Trophoblast cell (in vitro differentiated cells and primary cell): ENCODE measurements around the gene RTKN.
A peak's percentile ranks its signal among the peaks of the same experiment; 100 is the strongest.

ENCODE experiments used
- DNase-seq, 2 donors: peaks; one replicate each; pipeline ENCODE4 v3.0.0-alpha.2; 2016
- H2AFZ ChIP-seq: 2 replicates; pipeline ENCODE4 v1.6.1; 2013; ENCODE audit warnings: low read length, moderate library complexity, mild to moderate bottlenecking; ENCODE audit not compliant: insufficient read depth, poor library complexity
- H2AK5ac ChIP-seq: 2 replicates; pipeline ENCODE4 v1.6.1; 2013; ENCODE audit warnings: mild to moderate bottlenecking, low read length
- H2BK120ac ChIP-seq: 2 replicates; pipeline ENCODE4 v1.6.1; 2013; ENCODE audit warnings: low read length, mild to moderate bottlenecking, moderate library complexity; ENCODE audit not compliant: insufficient read depth, poor library complexity
- H2BK12ac ChIP-seq: 2 replicates; pipeline ENCODE4 v1.6.1; 2013; ENCODE audit warnings: mild to moderate bottlenecking, low read length, moderate library complexity
- H2BK5ac ChIP-seq: 2 replicates; pipeline ENCODE4 v1.6.1; 2013; ENCODE audit warnings: low read length, low read depth, moderate library complexity, mild to moderate bottlenecking; ENCODE audit not compliant: poor library complexity
- H3K14ac ChIP-seq: 2 replicates; pipeline ENCODE4 v1.6.1; 2013; ENCODE audit warnings: mild to moderate bottlenecking, low read length
- H3K18ac ChIP-seq: 2 replicates; pipeline ENCODE4 v1.6.1; 2013; ENCODE audit warnings: mild to moderate bottlenecking, low read length
- H3K23ac ChIP-seq: 2 replicates; pipeline ENCODE4 v1.6.1; 2013; ENCODE audit warnings: low read length
- H3K27ac ChIP-seq: 2 replicates; pipeline ENCODE4 v1.5.1; 2013; ENCODE audit warnings: low read depth, mild to moderate bottlenecking, inconsistent platforms, low read length, moderate library complexity
- H3K27me3 ChIP-seq: 2 replicates; pipeline ENCODE4 v1.6.1; 2013; ENCODE audit warnings: inconsistent platforms, mild to moderate bottlenecking, low read length, moderate library complexity; ENCODE audit not compliant: insufficient read depth
- H3K36me3 ChIP-seq, 2 experiments: 1 replicate in 1 of 2; 2 replicates in 1 of 2; pipeline ENCODE4 v1.6.1; 2013; ENCODE audit warnings: low read length in 2 of 2, mild to moderate bottlenecking in 2 of 2, moderate library complexity in 1 of 2; ENCODE audit not compliant: insufficient read depth in 2 of 2, control insufficient read depth in 1 of 2
- H3K4ac ChIP-seq: 2 replicates; pipeline ENCODE4 v1.6.1; 2013; ENCODE audit warnings: low read depth, mild to moderate bottlenecking, low read length, moderate library complexity
- H3K4me1 ChIP-seq, 2 experiments: 1 replicate in 1 of 2; 2 replicates in 1 of 2; pipeline ENCODE4 v1.6.1; 2013; ENCODE audit warnings: low read length in 2 of 2, mild to moderate bottlenecking in 2 of 2, moderate library complexity in 1 of 2; ENCODE audit not compliant: insufficient read depth in 2 of 2, control insufficient read depth in 1 of 2
- H3K4me2 ChIP-seq: 2 replicates; pipeline ENCODE4 v1.6.1; 2013; ENCODE audit warnings: inconsistent platforms, mild to moderate bottlenecking, low read length, moderate library complexity
- H3K4me3 ChIP-seq: 2 replicates; pipeline ENCODE4 v1.5.1; 2013; ENCODE audit warnings: mild to moderate bottlenecking, low read depth, low read length, inconsistent platforms
- H3K79me1 ChIP-seq: one replicate; pipeline ENCODE4 v1.6.1; 2013; ENCODE audit warnings: low read length
- H3K79me2 ChIP-seq: 2 replicates; pipeline ENCODE4 v1.6.1; 2013; ENCODE audit warnings: low read length, mild to moderate bottlenecking; ENCODE audit not compliant: control insufficient read depth, insufficient read depth, poor library complexity
- H3K9ac ChIP-seq: 2 replicates; pipeline ENCODE4 v1.6.1; 2013; ENCODE audit warnings: mild to moderate bottlenecking, low read length
- H3K9me3 ChIP-seq: 2 replicates; pipeline ENCODE4 v1.6.1; 2013; ENCODE audit warnings: low read depth, mild to moderate bottlenecking, control low read depth, inconsistent platforms, low read length; ENCODE audit not compliant: insufficient read depth
- H4K12ac ChIP-seq: 2 replicates; pipeline ENCODE4 v1.6.1; 2013; ENCODE audit warnings: low read depth, mild to moderate bottlenecking, low read length, moderate library complexity
- H4K8ac ChIP-seq: 2 replicates; pipeline ENCODE4 v1.6.1; 2013; ENCODE audit warnings: low read depth, mild to moderate bottlenecking, low read length, moderate library complexity
- H4K91ac ChIP-seq: one replicate; pipeline ENCODE4 v1.6.1; 2013; ENCODE audit warnings: low read depth, mild to moderate bottlenecking, low read length, moderate library complexity
- WGBS: extraction: QIAGEN DNeasy Blood & Tissue Kit; methylation state at CpG from one replicate; pipeline ENCODE4 v1.1.7; 2013; ENCODE audit warnings: missing lambda C conversion rate; ENCODE audit not compliant: insufficient read length, insufficient coverage; ENCODE audit errors: extremely low coverage; 5-methylcytosine and 5-hydroxymethylcytosine counted together

The RTKN gene

GRCh38 chr2:74439803-74440377, 1.8 kb downstream of the RTKN start:
- Histone ChIP-seq H3K9me3 (no peaks in the 10 kb centered on the region), H3K23ac (no peak overlapping the region), H3K79me1 (peaks cover 26% of the 10 kb centered on the region), H3K4ac (peak overlapping the region; percentile 84), H4K91ac (peak overlapping the region; percentile 95), H2BK120ac (peak overlapping the region; percentile 73), H3K9ac (peak overlapping the region; percentile 90), H3K4me1 (peaks cover 14 to 17% of the 10 kb centered on the region in 2 experiments), H3K27me3 (no peaks in the 10 kb centered on the region), H3K27ac (peak overlapping the region; percentile 94), H2AFZ (peak overlapping the region; percentile 48), H2BK5ac (peak overlapping the region; percentile 83), H4K12ac (peak overlapping the region; percentile 75), H2AK5ac (peak overlapping the region; percentile 82), H3K18ac (peak overlapping the region; percentile 83), H3K79me2 (peaks cover 40% of the 10 kb centered on the region), H3K36me3 (peaks cover 19 to 25% of the 10 kb centered on the region in 2 experiments), H2BK12ac (peak overlapping the region; percentile 15), H4K8ac (peak overlapping the region; percentile 86), H3K4me2 (peak overlapping the region; percentile 78), H3K4me3 (peak overlapping the region; percentile 72), H3K14ac (peak overlapping the region; percentile 91)
- WGBS: no CpG with 5 or more reads among the region's 14 CpGs
- DNase-seq: no peak

GRCh38 chr2:74439373-74439772, 2.4 kb downstream of the RTKN start:
- Histone ChIP-seq H2AK5ac (peak overlapping the region; percentile 82), H3K9ac (peak overlapping the region; percentile 90), H3K36me3 (peaks cover 21 to 27% of the 10 kb centered on the region in 2 experiments), H4K91ac (peak overlapping the region; percentile 95), H3K4me1 (peaks cover 14 to 17% of the 10 kb centered on the region in 2 experiments), H2AFZ (no peak overlapping the region), H2BK12ac (no peak overlapping the region), H4K12ac (no peak overlapping the region), H3K14ac (peak overlapping the region; percentile 91), H4K8ac (no peak overlapping the region), H3K23ac (no peak overlapping the region), H3K4ac (peak overlapping the region; percentile 84), H3K18ac (no peak overlapping the region), H3K27ac (no peak overlapping the region), H3K4me3 (peak overlapping the region; percentile 72), H3K27me3 (no peaks in the 10 kb centered on the region), H3K79me1 (peaks cover 26% of the 10 kb centered on the region), H2BK5ac (peak overlapping the region; percentile 83), H2BK120ac (no peak overlapping the region), H3K4me2 (peak overlapping the region; percentile 78), H3K79me2 (peaks cover 40% of the 10 kb centered on the region), H3K9me3 (no peaks in the 10 kb centered on the region)
- no CpG with 5 or more reads among the region's 3 CpGs for WGBS
- DNase-seq: no peak

GRCh38 chr2:74438248-74438647, 3.5 kb downstream of the RTKN start:
- no peak overlapping the region for H2AK5ac ChIP-seq
- H4K91ac ChIP-seq: no peak overlapping the region
- H3K4me2 ChIP-seq: peak overlapping the region; percentile 14
- no peak overlapping the region for H3K27ac ChIP-seq
- no peak overlapping the region for H3K18ac ChIP-seq
- WGBS: no CpG with 5 or more reads among the region's 1 CpG
- no peak overlapping the region for H2AFZ ChIP-seq
- no peaks in the 10 kb centered on the region for H3K9me3 ChIP-seq
- no peak overlapping the region for H2BK5ac ChIP-seq
- peaks cover 22 to 27% of the 10 kb centered on the region in 2 experiments for H3K36me3 ChIP-seq
- H3K79me2 ChIP-seq: peaks cover 40% of the 10 kb centered on the region
- H2BK12ac ChIP-seq: no peak overlapping the region
- peak overlapping the region; percentile 57 for H3K4ac ChIP-seq
- no peak for DNase-seq
- no peak overlapping the region for H3K9ac ChIP-seq
- H3K79me1 ChIP-seq: peaks cover 26% of the 10 kb centered on the region
- H3K14ac ChIP-seq: no peak overlapping the region
- H3K23ac ChIP-seq: no peak overlapping the region
- H2BK120ac ChIP-seq: no peak overlapping the region
- H3K4me3 ChIP-seq: no peak overlapping the region
- no peak overlapping the region for H4K8ac ChIP-seq
- H3K4me1 ChIP-seq: peaks cover 14 to 17% of the 10 kb centered on the region in 2 experiments
- no peak overlapping the region for H4K12ac ChIP-seq
- H3K27me3 ChIP-seq: no peaks in the 10 kb centered on the region

- Histone ChIP-seq H4K91ac (no peak overlapping the region), H2BK12ac (no peak overlapping the region), H2AFZ (no peak overlapping the region), H3K4me1 (peaks cover 14% of the 10 kb centered on the region in 2 experiments), H3K18ac (no peak overlapping the region), H3K36me3 (peaks cover 28 to 34% of the 10 kb centered on the region in 2 experiments), H3K14ac (no peak overlapping the region), H4K12ac (no peak overlapping the region), H3K4me3 (no peak overlapping the region), H3K27me3 (no peaks in the 10 kb centered on the region), H2BK120ac (no peak overlapping the region), H3K79me2 (peaks cover 39% of the 10 kb centered on the region), H3K9ac (no peak overlapping the region), H2BK5ac (no peak overlapping the region), H3K27ac (no peak overlapping the region), H3K23ac (no peak overlapping the region), H3K4ac (peak overlapping the region; percentile 39), H3K79me1 (peaks cover 24% of the 10 kb centered on the region), H3K9me3 (peaks cover 1% of the 10 kb centered on the region), H2AK5ac (no peak overlapping the region), H4K8ac (no peak overlapping the region), H3K4me2 (no peak overlapping the region)
- no peak for DNase-seq
- no CpG with 5 or more reads among the region's 6 CpGs for WGBS
Observed at GRCh38 chr2:74436848-74437695, 4.7 kb downstream of the RTKN start.
